Ectodermal cell (in vitro differentiated cells): ENCODE measurements around the gene IRAK2.

Experiments used
- H3K27ac ChIP-seq: 2 replicates; pipeline ENCODE4 v1.7.0; 2013; ENCODE audit warnings: mild to moderate bottlenecking, low read depth, low read length; ENCODE audit not compliant: insufficient read depth, poor library complexity, severe bottlenecking
- H3K27me3 ChIP-seq: 2 replicates; pipeline ENCODE4 v1.7.0; 2013; ENCODE audit warnings: mild to moderate bottlenecking, low read length; ENCODE audit not compliant: insufficient read depth, control insufficient read depth, poor library complexity, severe bottlenecking
- H3K36me3 ChIP-seq: one replicate; pipeline ENCODE4 v1.7.0; 2013; ENCODE audit warnings: low read length; ENCODE audit not compliant: control insufficient read depth, insufficient read depth
- H3K4me1 ChIP-seq: one replicate; pipeline ENCODE4 v1.7.0; 2013; ENCODE audit warnings: low read length; ENCODE audit not compliant: control insufficient read depth, insufficient read depth
- H3K4me3 ChIP-seq: 2 replicates; pipeline ENCODE4 v1.7.0; 2013; ENCODE audit warnings: low read depth, low read length, control low read depth; ENCODE audit not compliant: insufficient read depth
- H3K9me3 ChIP-seq: 2 replicates; pipeline ENCODE4 v1.7.0; 2013; ENCODE audit warnings: mild to moderate bottlenecking, low read length, moderate library complexity; ENCODE audit not compliant: control insufficient read depth
- WGBS, 2 experiments: methylation state at CpG; one replicate each; pipeline ENCODE4 v1.1.7; 2013; ENCODE audit warnings: missing lambda C conversion rate in 2 of 2; 5-methylcytosine and 5-hydroxymethylcytosine counted together

The IRAK2 gene

DNA sequence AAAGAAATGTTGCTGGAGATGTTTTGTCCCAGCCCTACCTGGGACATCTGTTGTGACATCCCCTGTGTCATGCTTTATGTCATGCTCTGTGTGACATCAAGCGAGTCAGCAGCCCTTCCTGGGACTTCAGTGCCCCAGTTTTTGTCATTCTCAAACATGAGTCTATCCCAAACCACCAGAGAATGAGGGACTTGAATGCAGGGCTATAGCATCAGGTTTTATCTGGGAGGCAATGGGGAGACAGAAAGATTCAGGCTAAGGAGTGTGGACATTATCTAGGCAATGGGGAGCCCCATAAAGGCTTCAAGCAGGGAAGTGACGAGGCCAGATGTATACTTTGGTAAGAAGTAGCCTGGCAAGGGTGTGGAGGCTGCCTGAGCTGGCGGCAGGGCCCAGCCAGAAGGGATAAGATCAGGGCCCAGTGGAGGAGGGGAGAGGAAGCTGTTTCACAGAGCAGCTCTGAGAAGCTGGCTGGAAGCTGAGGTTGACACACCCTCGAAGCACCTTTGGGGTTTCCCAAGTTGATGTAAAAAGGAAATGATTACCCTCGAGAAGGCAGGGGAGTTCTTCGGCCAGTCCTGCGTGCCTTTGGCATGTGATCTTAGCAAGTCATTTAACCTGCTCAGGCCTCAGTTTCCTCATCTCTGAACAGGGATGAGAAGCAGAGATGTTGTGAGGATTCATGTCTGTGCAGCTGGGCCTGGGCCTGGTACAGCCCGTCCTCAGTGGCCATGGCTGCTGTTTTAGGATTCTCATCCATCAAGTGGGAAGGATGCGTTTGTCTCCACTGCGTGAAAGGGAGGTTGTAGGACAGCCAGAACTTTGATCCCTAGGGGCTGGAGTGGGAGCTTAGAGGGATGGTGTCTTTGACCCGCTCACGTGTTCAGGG, 34.3 kb downstream of the IRAK2 start:
- peaks cover 2% of the 10 kb centered on the region for H3K4me1 ChIP-seq
- no peak overlapping the region for H3K4me3 ChIP-seq
- H3K27me3 ChIP-seq: no peaks in the 10 kb centered on the region
- no peaks in the 10 kb centered on the region for H3K36me3 ChIP-seq
- WGBS, 2 experiments: 89 to 90% methylated on average over 12 of the region's 12 CpGs
- no peaks in the 10 kb centered on the region for H3K9me3 ChIP-seq
- H3K27ac ChIP-seq: no peak overlapping the region

DNA sequence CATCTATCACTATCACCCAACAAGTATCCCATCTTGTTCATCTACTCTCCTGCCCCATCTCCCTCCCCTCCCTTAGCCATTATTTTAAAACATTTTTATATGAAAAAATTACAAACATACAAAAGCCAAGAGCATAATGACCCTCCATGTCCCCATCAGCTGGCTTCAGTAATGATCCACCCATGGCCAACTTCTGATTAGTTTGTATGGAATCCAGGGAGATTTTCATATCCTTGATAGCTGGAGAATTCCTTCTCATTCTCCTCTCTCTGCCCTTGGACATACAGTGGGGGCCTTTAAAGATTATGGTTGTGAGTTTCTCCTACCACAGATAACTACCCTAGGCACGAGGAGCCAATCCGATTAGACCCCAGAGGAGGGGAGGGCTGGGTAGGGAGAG, 40.2 kb downstream of the IRAK2 start:
- H3K27me3 ChIP-seq: no peaks in the 10 kb centered on the region
- no peak overlapping the region for H3K4me3 ChIP-seq
- whole genome bisulfite sequencing, 2 experiments: 100% methylated on average over 2 of the region's 2 CpGs; no CpG with 5 or more reads in 1 of the 2 experiments
- H3K36me3 ChIP-seq: no peaks in the 10 kb centered on the region
- no peak overlapping the region for H3K27ac ChIP-seq
- no peaks in the 10 kb centered on the region for H3K9me3 ChIP-seq
- H3K4me1 ChIP-seq: no peaks in the 10 kb centered on the region

DNA sequence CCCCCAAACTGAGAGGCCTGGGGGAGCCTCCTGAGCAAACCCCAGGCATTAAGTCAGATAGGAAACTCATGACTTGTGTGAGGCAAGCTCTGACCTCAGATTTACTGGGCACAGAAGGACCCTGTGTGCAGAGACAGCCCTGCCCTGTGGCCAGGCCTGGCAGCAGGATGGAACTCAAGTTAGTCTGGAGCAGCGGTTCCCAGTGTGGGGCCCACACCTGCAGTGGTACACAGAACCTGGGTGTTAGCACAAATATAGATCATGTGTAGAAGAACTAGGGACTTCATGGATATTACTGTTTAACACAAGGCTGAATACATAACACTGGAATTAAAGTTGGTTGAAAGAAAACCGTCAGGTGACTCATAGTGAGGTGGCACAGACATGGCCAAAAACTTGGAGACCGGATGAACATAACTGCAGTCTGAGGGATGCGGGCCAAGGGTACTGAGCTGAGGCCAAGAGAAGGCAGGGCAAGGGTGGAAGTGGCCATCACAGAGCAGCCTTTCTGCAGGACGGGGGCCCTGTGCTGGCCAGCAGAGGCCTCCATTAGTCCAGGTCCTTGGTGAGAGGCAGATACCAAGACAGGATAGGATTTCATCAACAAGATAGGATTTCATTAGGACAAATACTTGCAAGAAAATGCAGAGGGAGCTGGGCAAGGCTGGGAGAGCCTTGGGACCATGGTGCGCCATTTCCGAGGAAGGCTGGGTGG, 40.9 kb downstream of the IRAK2 start:
- Histone ChIP-seq H3K27ac (no peak overlapping the region), H3K36me3 (no peaks in the 10 kb centered on the region), H3K27me3 (no peaks in the 10 kb centered on the region), H3K4me1 (no peaks in the 10 kb centered on the region), H3K4me3 (no peak overlapping the region), H3K9me3 (no peaks in the 10 kb centered on the region)
- WGBS, 2 experiments: 93% methylated on average over 7 of the region's 7 CpGs

DNA sequence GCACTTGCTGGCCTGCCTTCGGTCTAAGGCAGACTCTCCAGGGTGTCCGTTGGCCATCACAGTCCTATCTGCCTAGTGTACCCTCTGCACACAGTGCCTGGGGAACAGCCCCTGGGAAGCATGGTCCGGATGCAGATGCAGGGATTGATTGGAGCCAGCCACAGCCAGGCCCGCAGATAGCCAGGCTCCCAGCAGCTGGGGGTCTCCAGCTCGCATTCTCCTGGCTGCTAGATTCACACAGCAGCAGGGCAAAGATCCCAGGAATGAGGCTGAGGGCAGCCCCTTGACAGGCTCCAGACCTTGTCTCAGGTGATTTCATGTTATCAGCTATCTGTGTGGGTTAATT, 41.4 kb downstream of the IRAK2 start:
- Histone ChIP-seq H3K4me1 (no peaks in the 10 kb centered on the region), H3K27ac (no peak overlapping the region)
- WGBS, 2 experiments: 83 to 91% methylated on average over 5 of the region's 5 CpGs

DNA sequence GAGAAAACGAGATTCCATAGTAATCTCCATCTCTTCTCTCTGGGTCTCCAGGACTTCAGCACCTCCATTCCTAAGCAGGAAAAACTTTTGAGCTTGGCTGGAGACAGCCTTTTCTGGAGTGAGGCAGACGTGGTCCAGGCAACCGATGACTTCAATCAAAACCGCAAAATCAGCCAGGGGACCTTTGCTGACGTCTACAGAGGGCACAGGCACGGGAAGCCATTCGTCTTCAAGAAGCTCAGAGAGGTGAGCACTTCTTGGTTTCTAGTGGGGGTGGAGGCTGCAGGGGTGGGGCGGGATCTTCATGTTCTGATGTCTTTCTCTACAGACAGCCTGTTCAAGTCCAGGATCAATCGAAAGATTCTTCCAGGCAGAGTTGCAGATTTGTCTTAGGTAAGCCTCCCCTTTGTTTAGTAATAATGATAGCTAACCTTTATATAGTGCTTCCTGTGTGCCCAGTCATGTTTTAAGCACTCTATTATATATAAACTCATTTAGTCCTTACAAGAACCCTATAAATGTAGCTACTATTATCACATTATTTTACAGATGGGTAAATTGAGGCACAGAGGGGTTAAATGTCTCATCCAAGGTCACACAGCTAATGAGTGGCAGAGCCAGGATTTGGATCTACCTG, 48.6 kb downstream of the IRAK2 start:
- Histone ChIP-seq H3K27ac (no peak overlapping the region), H3K27me3 (no peaks in the 10 kb centered on the region)
- WGBS, 2 experiments: 87 to 92% methylated on average over 9 of the region's 9 CpGs

More for the DNA sequence above, 41.4 kb downstream of the IRAK2 start:
- H3K4me3 ChIP-seq: no peak overlapping the region
- H3K9me3 ChIP-seq: no peaks in the 10 kb centered on the region
- no peaks in the 10 kb centered on the region for H3K27me3 ChIP-seq
- no peaks in the 10 kb centered on the region for H3K36me3 ChIP-seq

DNA sequence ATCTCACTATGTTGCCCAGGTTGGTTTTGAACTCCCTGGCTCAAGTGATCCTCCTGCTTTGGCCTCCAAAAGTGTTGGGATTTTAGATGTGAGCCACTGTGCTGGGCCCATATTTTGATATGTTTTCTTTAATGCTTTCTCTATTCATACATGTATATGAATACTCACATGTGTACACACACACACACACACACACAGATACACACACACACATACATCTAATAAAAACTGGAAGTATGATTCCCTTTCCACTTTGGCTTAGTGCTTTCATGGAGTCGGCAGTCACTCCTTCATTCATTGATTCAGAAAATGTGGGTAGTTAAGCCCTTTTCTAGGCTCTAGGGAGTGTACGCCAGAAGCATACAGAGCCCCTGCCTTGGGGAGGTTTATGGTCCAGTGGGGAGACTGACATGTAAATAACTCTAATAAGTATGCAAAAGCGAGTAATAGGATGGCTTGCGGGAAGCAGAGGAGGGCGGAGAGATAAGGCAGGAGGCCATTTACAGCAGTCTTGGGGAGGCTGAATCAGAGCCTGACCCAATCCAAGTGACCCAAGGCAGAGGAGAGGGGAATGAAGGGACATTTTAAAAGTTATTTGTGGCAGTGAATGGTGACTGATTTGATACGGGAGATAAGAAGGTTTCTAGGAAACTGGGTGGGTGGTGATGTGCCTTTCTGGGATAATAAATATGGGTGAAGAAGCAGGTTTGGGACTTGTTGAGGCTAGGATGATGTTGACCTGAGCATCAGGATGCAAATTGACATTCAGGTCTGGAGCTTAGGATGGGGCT, 51.1 kb downstream of the IRAK2 start:
- Histone ChIP-seq H3K27me3 (no peaks in the 10 kb centered on the region), H3K36me3 (no peaks in the 10 kb centered on the region), H3K4me3 (no peak overlapping the region), H3K27ac (no peak overlapping the region), H3K4me1 (no peaks in the 10 kb centered on the region), H3K9me3 (no peaks in the 10 kb centered on the region)
- WGBS, 2 experiments: 91 to 92% methylated on average over 6 of the region's 6 CpGs

More for the DNA sequence above, 48.6 kb downstream of the IRAK2 start:
- H3K4me3 ChIP-seq: no peak overlapping the region
- no peaks in the 10 kb centered on the region for H3K36me3 ChIP-seq
- H3K4me1 ChIP-seq: no peaks in the 10 kb centered on the region
- H3K9me3 ChIP-seq: no peaks in the 10 kb centered on the region

DNA sequence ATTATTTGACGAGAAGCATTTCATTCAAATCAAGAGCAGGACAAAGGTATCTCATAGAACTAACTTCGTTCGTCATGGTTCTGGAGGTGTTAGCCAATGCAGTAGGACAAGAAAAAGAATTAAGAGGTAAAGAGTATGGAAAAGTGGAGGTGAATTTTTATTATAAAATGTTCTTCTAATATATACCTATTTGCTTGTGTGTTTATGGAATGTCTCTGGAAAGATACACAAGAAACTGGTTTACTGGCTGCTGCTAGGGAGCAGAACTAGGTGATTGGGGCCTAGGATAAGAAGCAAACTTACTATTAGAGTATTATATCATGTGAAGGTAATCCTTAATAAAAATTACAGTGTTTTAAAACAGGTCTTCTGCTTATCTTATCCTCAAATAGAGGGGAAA, 52.6 kb downstream of the IRAK2 start:
- Histone ChIP-seq H3K4me1 (no peaks in the 10 kb centered on the region), H3K9me3 (no peaks in the 10 kb centered on the region), H3K36me3 (no peaks in the 10 kb centered on the region), H3K4me3 (no peak overlapping the region), H3K27me3 (no peaks in the 10 kb centered on the region), H3K27ac (no peak overlapping the region)
- WGBS, 2 experiments: 84% methylated on average over 3 of the region's 3 CpGs

DNA sequence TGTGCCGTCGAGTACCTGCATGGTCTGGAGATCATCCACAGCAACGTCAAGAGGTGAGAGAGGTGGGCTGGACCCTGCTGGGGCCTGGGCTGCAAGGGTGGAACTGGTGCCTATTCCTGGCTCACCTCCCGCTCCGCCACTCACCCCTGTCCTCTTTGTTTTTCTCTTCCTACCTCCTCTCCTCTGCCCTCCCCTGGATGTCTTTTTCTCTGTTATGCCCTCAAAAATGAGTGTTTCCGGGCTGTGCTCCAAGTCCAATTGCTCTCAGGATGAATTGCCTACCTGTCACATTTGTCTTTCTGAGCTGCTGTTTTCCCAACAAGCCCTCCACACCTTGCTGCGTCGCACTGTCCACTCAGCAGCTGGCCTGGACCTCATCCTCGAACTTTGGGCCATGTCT, 55.0 kb downstream of the IRAK2 start:
- 89 to 93% methylated on average over 9 of the region's 9 CpGs for WGBS, 2 experiments
- Histone ChIP-seq H3K27me3 (no peaks in the 10 kb centered on the region), H3K4me3 (no peak overlapping the region), H3K4me1 (no peaks in the 10 kb centered on the region), H3K36me3 (no peaks in the 10 kb centered on the region), H3K27ac (no peak overlapping the region), H3K9me3 (no peaks in the 10 kb centered on the region)

DNA sequence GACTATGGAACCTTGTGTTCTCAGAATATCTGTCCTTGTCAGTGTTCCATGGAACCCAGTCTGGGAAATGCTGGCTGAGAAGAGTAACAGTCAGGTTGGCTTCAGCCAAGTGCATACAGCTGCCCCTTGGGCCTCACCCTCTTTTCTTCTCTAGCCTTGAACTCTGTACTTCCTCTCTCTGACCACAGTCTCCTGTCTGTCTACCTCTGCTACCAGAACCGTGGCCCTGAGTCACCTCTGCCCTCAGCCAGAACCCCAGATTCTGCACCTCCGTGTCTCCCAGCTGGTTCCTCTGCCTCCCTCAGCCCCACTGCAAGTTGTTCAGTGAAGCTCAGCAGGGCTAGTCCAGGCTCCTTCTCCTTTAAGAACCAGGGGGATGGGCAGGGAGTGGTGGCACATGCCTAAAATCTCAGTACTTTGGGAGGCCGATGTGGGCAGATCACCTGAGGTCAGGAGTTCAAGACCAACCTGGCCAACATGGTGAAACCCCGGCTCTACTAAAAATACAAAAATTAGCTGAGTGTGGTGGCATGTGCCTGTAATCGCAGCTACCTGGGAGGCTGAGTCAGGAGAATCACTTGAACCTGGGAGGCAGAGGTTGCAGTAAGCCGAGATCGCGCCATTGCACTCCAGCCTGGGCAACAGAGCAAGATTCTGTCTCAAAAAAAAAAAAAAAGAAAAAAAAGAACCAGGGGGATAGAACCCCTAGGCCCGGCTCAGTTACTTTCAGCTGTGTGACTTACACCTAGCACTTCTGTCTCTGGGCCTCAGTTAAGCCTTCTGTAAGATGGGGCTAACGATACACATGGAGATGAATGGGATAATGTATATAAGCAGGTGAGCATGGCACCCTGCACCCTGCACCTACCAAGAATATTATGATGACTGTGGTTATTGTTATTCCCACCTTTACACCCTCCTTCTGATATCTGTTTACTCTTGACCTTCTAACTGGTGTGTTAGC, 59.2 kb downstream of the IRAK2 start:
- Histone ChIP-seq H3K27ac (no peak overlapping the region), H3K9me3 (no peaks in the 10 kb centered on the region), H3K36me3 (no peaks in the 10 kb centered on the region), H3K4me1 (no peaks in the 10 kb centered on the region), H3K4me3 (no peak overlapping the region), H3K27me3 (no peaks in the 10 kb centered on the region)
- 89 to 92% methylated on average over 10 of the region's 10 CpGs for WGBS, 2 experiments
